SK-N-SH (cell line): ENCODE measurements around the gene PLAA. TPM values are rescaled to one million over a fixed set of nuclear protein-coding genes. Genes with fewer than 3 reads are reported as not detected.

Experiments used
- CTCF ChIA-PET: fragments of 300-600, 350-600 bp; formaldehyde crosslinking; extraction: SDS; loops from one replicate; lab custom pipeline; 2021; lab: Yijun Ruan, JAX
- POLR2A ChIA-PET: fragments of 350-600 bp; sonication (Branson Sonifier 250); formaldehyde crosslinking; extraction: SDS; loops from one replicate; lab custom pipeline; 2020; ENCODE audit warnings: antibody characterized with exemption, inconsistent platforms; lab: Yijun Ruan, JAX
- DNase-seq: peaks from one replicate; pipeline ENCODE4 v3.0.0; 2012
- H2AFZ ChIP-seq: fragments of 200-600 bp; sonication (generic); 2 replicates; pipeline ENCODE4 v1.8.1; 2016; ENCODE audit warnings: antibody characterized with exemption, mild to moderate bottlenecking, low read depth
- H3F3A ChIP-seq: fragments of 200-600 bp; sonication (generic); replicated peaks from 2 replicates; pipeline ENCODE3; 2016; ENCODE audit warnings: antibody characterized with exemption, mild to moderate bottlenecking; ENCODE audit not compliant: insufficient read depth
- H3K27ac ChIP-seq, 2 experiments: fragments of 200-500 bp in 1 of 2; fragments of 200-600 bp in 1 of 2; sonication (Bioruptor generic) in 1 of 2; sonication (generic), shearing (Covaris generic) in 1 of 2; 2 replicates each; pipeline versions ENCODE4 v1.5.1 to v1.6.1; 2014 to 2016; ENCODE audit warnings: low read depth in 2 of 2, inconsistent platforms in 1 of 2, low read length in 1 of 2, mild to moderate bottlenecking in 1 of 2, mixed read lengths in 1 of 2
- H3K27me3 ChIP-seq: fragments of 200-600 bp; sonication (generic), shearing (Covaris generic); 2 replicates; pipeline ENCODE4 v1.6.1; 2016; ENCODE audit warnings: mixed run types; ENCODE audit not compliant: insufficient read depth
- H3K36me3 ChIP-seq, 2 experiments: fragments of 200-500 bp in 1 of 2; fragments of 200-600 bp in 1 of 2; sonication (Bioruptor generic) in 1 of 2; sonication (generic) in 1 of 2; replicated peaks in 1 of 2; 2 replicates each; pipeline versions ENCODE3 to v1.5.1; 2014 to 2016; ENCODE audit warnings: low read length in 1 of 2, mild to moderate bottlenecking in 1 of 2; ENCODE audit not compliant: insufficient read depth in 2 of 2, control insufficient read depth in 1 of 2
- H3K4me1 ChIP-seq, 2 experiments: fragments of 200-500 bp in 1 of 2; fragments of 200-600 bp in 1 of 2; sonication (Bioruptor generic) in 1 of 2; sonication (generic), shearing (Covaris generic) in 1 of 2; 2 replicates each; pipeline versions ENCODE4 v1.5.1 to v1.6.1; 2014 to 2016; ENCODE audit warnings: low read depth in 1 of 2, low read length in 1 of 2, mixed run types in 1 of 2; ENCODE audit not compliant: insufficient read depth in 2 of 2, control insufficient read depth in 1 of 2
- H3K4me2 ChIP-seq: fragments of 200-600 bp; sonication (generic), shearing (Covaris generic); 2 replicates; pipeline ENCODE4 v1.6.1; 2017; ENCODE audit warnings: mixed run types
- H3K4me3 ChIP-seq, 2 experiments: fragments of 200-500 bp in 1 of 2; fragments of 200-600 bp in 1 of 2; sonication (Bioruptor generic) in 1 of 2; sonication (generic), shearing (Covaris generic) in 1 of 2; 2 replicates each; pipeline versions ENCODE4 v1.5.1 to v1.8.1; 2014 to 2016; ENCODE audit warnings: low read depth in 2 of 2, inconsistent platforms in 1 of 2, low read length in 1 of 2, mild to moderate bottlenecking in 1 of 2, mixed read lengths in 1 of 2, moderate library complexity in 1 of 2
- H3K79me2 ChIP-seq: fragments of 200-600 bp; sonication (generic); 2 replicates; pipeline ENCODE4 v1.8.1; 2017; ENCODE audit warnings: mild to moderate bottlenecking; ENCODE audit not compliant: insufficient read depth
- H3K9ac ChIP-seq: fragments of 200-600 bp; sonication (generic); 2 replicates; pipeline ENCODE4 v1.6.1; 2017; ENCODE audit warnings: mixed run types
- H3K9me2 ChIP-seq: fragments of 200-600 bp; sonication (generic); 2 replicates; pipeline ENCODE4 v1.6.1; 2017; ENCODE audit warnings: mixed run types
- H3K9me3 ChIP-seq: fragments of 200-600 bp; sonication (generic); 2 replicates; pipeline ENCODE4 v1.6.1; 2017; ENCODE audit warnings: mixed run types, mild to moderate bottlenecking, moderate library complexity
- H4K20me1 ChIP-seq: fragments of 200-600 bp; sonication (generic); 2 replicates; pipeline ENCODE4 v1.6.1; 2017; ENCODE audit warnings: mild to moderate bottlenecking, mixed run types; ENCODE audit not compliant: insufficient read depth
- EZH2phosphoT487 ChIP-seq: fragments of 200-600 bp; sonication (generic); IDR thresholded peaks from 2 replicates; pipeline ENCODE4 v1.6.1; 2017; ENCODE audit warnings: low read depth, mixed run types, mild to moderate bottlenecking, antibody characterized with exemption, moderate library complexity, borderline replicate concordance
- FOXJ3 ChIP-seq: sonication (generic); formaldehyde crosslinking; IDR thresholded peaks from 2 replicates; pipeline ENCODE4 v1.5.1; 2020; ENCODE audit warnings: mild to moderate bottlenecking, missing genetic modification reagents
- GATA2 ChIP-seq: sonication (generic); formaldehyde crosslinking; IDR thresholded peaks from 2 replicates; pipeline ENCODE4 v1.5.0; 2020; ENCODE audit warnings: mild to moderate bottlenecking, missing genetic modification reagents
- JUND ChIP-seq: IDR thresholded peaks from 2 replicates; pipeline ENCODE4 v1.4.0; 2012
- MEF2A ChIP-seq: IDR thresholded peaks from 2 replicates; pipeline ENCODE4 v1.4.0; 2012; ENCODE audit warnings: low read depth, borderline replicate concordance
- MXI1 ChIP-seq: IDR thresholded peaks from 2 replicates; pipeline ENCODE4 v1.6.1; 2012; ENCODE audit warnings: mild to moderate bottlenecking, low read depth, low read length, improper control_type of control experiment
- RAD21 ChIP-seq: IDR thresholded peaks from 2 replicates; pipeline ENCODE4 v1.6.1; 2012; ENCODE audit warnings: mild to moderate bottlenecking, low read length
- REST ChIP-seq: IDR thresholded peaks from 2 replicates; pipeline ENCODE4 v1.6.1; 2012; ENCODE audit warnings: mild to moderate bottlenecking, low read depth, low read length, moderate library complexity
- RFX5 ChIP-seq: IDR thresholded peaks from 2 replicates; pipeline ENCODE4 v1.6.1; 2012; ENCODE audit warnings: mild to moderate bottlenecking, improper control_type of control experiment, low read length
- TAF1 ChIP-seq: IDR thresholded peaks from 2 replicates; pipeline ENCODE4 v1.6.1; 2012; ENCODE audit warnings: low read depth, mild to moderate bottlenecking, low read length, moderate library complexity, borderline replicate concordance
- USF1 ChIP-seq: IDR thresholded peaks from 2 replicates; pipeline ENCODE4 v1.4.0; 2012; ENCODE audit warnings: low read depth, borderline replicate concordance
- USF2 ChIP-seq: fragments of 150-350 bp; IDR thresholded peaks from 2 replicates; pipeline ENCODE4 v1.6.1; 2017; ENCODE audit warnings: antibody characterized with exemption, low read length, low read depth, borderline replicate concordance
- WGBS: methylation state at CpG from one replicate; pipeline ENCODE4 v1.1.6; 2017; ENCODE audit warnings: low lambda C conversion rate; 5-methylcytosine and 5-hydroxymethylcytosine counted together
- polyA plus RNA-seq, 3 experiments: library from polyadenylated mRNA; depleted of rRNA; stranded (reverse); fragments of >200 nt; gene quantifications; 2 replicates each; pipeline ENCODE4 v1.2.3, GENCODE V29; 2012
- TF ChIP-seq, protein P1 (sequence below): fragments of 150-350 bp; IDR thresholded peaks from 2 replicates; pipeline ENCODE4 v1.6.1; 2016; ENCODE audit warnings: mild to moderate bottlenecking, low read depth, low read length
- TF ChIP-seq, protein P2 (sequence below): fragments of 200-600 bp; sonication (generic); IDR thresholded peaks from 2 replicates; pipeline ENCODE4 v1.6.1; 2017; ENCODE audit warnings: antibody characterized with exemption, mild to moderate bottlenecking, moderate library complexity

The PLAA gene
- polyA plus RNA-seq, 1 of the 3 experiments (the other 2 are of a cell fraction) = 14.0 TPM

DNA sequence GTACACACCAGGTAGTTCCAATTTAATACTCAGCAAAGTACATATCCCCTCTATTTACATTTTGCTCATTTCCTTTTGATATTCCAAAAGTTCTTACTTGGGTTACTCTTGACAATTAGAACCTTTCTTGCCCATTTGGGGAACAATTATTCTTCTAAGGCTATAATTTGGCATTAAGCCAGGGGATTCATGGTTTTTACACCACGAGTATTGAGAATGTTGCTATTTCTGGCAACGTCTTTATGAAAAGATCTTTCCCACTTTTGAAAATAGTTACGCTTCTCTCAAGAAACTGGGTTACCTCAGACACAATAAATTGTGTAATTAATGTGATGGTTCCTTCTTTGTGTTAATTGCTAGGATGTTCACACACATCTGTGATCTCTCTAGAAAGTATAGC lies 43.0 kb downstream of the PLAA start:
- H3K36me3 ChIP-seq = peaks cover 58 to 60% of the 10 kb centered on the region in 2 experiments
- no peaks in the 10 kb centered on the region for H3K9me3 ChIP-seq
- 95% methylated on average over 3 of the region's 3 CpGs for WGBS
- no peaks in the 10 kb centered on the region for H3K79me2 ChIP-seq
- no peak overlapping the region for H3K9ac ChIP-seq
- no peak for DNase-seq
- no peaks in the 10 kb centered on the region for H4K20me1 ChIP-seq
- H3K4me2 ChIP-seq = no peak overlapping the region
- no peaks in the 10 kb centered on the region for H3K27me3 ChIP-seq
- no peaks in the 10 kb centered on the region for H3K4me1 ChIP-seq
- no peak overlapping the region for H2AFZ ChIP-seq
- H3K9me2 ChIP-seq = no peaks in the 10 kb centered on the region
- POLR2A ChIA-PET = no interaction called here
- TF ChIP-seq RFX5 (no peak), RAD21 (no peak), TAF1 (no peak), MXI1 (no peak), FOXJ3 (CRISPR knock-in tag) (no peak), REST (no peak), EZH2phosphoT487 (no peak)
- TF ChIP-seq, protein P1, sequence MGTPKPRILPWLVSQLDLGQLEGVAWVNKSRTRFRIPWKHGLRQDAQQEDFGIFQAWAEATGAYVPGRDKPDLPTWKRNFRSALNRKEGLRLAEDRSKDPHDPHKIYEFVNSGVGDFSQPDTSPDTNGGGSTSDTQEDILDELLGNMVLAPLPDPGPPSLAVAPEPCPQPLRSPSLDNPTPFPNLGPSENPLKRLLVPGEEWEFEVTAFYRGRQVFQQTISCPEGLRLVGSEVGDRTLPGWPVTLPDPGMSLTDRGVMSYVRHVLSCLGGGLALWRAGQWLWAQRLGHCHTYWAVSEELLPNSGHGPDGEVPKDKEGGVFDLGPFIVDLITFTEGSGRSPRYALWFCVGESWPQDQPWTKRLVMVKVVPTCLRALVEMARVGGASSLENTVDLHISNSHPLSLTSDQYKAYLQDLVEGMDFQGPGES = no peak
- TF ChIP-seq, all 33 proteins: peak for 0
- Histone ChIP-seq H3K27ac (no peak overlapping the region), H3F3A (peaks cover 10% of the 10 kb centered on the region), H3K4me3 (no peak overlapping the region)
- CTCF ChIA-PET = no interaction called here

GRCh38 chr9:26893030-26893676 lies 53.9 kb downstream of the PLAA start:
- Histone ChIP-seq H3K27ac (peak overlapping the region; percentile 95 to 96), H3K9ac (peak overlapping the region; percentile 89; the same call in 1 of the 2 replicates), H3K9me2 (no peaks in the 10 kb centered on the region), H3K27me3 (no peaks in the 10 kb centered on the region), H3K4me2 (peak overlapping the region; percentile 85), H3K9me3 (no peaks in the 10 kb centered on the region), H3K4me3 (peak overlapping the region; percentile 93 to 94), H3F3A (peaks cover 10% of the 10 kb centered on the region), H3K4me1 (peaks cover 0 to 4% of the 10 kb centered on the region in 2 experiments; a peak in 2 of 4 replicates), H2AFZ (peak overlapping the region; percentile 93), H3K79me2 (peaks cover 36% of the 10 kb centered on the region), H4K20me1 (no peaks in the 10 kb centered on the region), H3K36me3 (no peaks in the 10 kb centered on the region)
- ChIA-PET CTCF (interaction anchor here (0.9 to 1.6 kb wide), 4 partner anchors 32 to 63 kb away, joined by 3 to 5 read pairs (median 4); partner anchors contain the start of genes IFT74 and PLAA), POLR2A (interaction anchor here (1.3 kb wide), 1 partner anchor 8 kb away, joined by 3 read pairs; no protein-coding TSS in a partner anchor)
- DNase-seq = no peak
- WGBS = 10% methylated on average over 7 of the region's 7 CpGs
- TF ChIP-seq USF2 (no peak), MXI1 (no peak), JUND (no peak), TAF1 (no peak), MEF2A (no peak), GATA2 (no peak), USF1 (no peak)
- TF ChIP-seq, protein P2, sequence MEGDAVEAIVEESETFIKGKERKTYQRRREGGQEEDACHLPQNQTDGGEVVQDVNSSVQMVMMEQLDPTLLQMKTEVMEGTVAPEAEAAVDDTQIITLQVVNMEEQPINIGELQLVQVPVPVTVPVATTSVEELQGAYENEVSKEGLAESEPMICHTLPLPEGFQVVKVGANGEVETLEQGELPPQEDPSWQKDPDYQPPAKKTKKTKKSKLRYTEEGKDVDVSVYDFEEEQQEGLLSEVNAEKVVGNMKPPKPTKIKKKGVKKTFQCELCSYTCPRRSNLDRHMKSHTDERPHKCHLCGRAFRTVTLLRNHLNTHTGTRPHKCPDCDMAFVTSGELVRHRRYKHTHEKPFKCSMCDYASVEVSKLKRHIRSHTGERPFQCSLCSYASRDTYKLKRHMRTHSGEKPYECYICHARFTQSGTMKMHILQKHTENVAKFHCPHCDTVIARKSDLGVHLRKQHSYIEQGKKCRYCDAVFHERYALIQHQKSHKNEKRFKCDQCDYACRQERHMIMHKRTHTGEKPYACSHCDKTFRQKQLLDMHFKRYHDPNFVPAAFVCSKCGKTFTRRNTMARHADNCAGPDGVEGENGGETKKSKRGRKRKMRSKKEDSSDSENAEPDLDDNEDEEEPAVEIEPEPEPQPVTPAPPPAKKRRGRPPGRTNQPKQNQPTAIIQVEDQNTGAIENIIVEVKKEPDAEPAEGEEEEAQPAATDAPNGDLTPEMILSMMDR = no peak
- TF ChIP-seq, protein P1 = no peak
